HG02852 (cell line): ENCODE results near the gene CNNM4.

ENCODE experiments used
- ATAC-seq: cut with Tn5 transposase; IDR thresholded peaks from one replicate; pipeline ENCODE4 v1.9.1; 2021; ENCODE audit warnings: mild to moderate bottlenecking, moderate library complexity; ENCODE audit not compliant: unreplicated experiment

Gene CNNM4

GRCh38 chr2:96828874-96829273 is 68.2 kb downstream of the CNNM4 start:
- no peak for ATAC-seq

DNA sequence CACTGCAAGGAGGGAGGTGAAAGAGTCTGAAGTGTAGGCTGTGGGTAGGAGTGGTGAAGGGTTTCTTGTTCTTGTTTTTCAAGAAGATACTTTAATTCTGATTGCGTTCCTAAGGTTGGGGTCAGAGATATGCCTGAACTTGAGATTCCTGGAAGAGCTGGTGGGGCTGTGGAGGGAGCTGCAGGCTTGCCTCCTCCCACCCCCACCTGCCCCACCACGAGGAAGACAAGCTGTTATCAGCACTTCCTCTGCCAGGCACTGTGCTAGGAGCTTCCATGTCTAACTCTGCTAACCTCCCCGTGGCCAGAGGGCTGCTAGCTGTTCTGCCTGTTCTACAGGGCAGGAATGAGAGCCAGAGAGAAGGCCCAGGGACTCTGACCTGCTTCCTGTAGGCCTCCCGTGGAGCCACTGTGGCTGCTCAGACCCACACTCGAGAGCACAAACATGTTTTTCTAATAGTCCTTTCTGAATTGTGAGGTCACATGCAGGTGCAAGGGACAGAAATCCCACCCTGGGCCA is 69.4 kb downstream of the CNNM4 start:
- ATAC-seq: no peak

DNA sequence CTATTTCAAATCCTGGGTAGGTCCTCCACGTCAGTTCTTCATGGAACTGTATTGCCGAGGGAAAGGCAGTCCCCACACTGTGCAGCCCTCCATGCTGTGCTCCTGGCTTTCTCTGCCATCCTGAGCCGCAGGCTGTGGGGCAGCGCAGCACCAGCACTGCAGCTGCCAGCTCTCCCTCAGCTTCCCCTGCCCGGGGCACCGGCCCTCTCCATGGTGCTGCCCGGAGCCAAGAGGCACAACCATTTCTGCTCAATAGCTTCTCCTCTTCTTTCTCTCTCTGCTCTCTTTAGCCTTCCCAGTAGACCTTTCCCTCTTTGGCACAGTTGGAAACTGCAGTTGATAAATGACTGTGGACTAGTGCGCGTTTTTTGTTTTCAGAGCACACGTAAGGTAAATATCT is 71.0 kb downstream of the CNNM4 start:
- no peak for ATAC-seq

DNA sequence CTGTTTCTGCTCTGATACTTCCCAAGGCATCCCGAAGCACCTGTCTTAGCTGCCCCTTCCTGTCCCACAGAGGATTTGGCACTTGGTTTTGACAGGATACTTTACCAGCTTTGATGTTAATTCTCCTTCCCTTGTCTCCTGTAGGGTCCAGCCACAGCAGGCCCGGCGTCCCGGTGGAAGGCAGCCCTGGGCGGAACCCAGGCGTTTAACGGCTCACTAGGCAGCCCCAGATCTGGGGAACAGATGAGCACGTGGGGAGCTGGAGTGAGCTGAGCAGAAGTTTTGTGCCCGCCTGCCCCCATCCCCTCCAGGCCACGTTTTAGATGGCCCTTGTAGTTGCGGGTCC is 71.7 kb downstream of the CNNM4 start:
- ATAC-seq: no peak

GRCh38 chr2:96832754-96833507 is 72.2 kb downstream of the CNNM4 start:
- no peak for ATAC-seq

DNA sequence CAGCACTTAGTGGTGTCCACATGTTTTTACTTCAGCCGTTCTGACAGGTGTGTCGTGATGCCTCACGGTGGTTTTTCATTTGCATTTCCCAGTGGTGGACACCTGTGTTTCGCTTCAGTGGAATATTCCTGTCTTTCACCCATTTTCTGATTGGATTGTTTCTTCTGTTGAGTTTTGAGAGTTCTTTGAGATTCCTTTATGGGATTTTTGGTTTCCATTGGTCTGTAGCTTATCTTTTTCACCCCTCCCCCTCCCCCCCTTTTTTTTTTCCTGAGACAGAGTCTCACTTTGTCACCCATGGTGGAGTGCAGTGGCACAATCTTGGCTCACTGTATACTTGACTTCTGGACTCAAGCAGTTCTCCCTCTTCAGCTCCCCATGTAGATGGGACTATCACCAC is 75.1 kb downstream of the CNNM4 start:
- no peak for ATAC-seq

DNA sequence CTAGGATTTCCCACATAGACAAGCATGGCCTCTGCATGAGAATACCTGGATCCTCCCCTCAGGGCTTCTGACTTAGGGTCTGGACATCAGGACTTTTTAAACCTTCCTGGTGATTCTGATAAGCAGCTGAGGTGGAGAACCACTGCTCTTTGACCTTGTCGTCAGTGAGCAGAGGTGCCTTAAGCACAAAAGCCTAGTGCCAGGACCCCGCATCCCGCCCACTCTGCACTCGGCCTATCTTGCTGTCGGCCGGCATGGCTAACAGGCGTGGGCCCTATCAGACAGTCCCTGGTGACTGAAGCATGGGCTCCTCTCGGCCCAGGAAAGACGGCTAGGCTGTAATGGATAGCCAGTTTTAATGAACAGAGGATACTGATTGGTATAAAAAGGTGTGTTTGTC is 76.9 kb downstream of the CNNM4 start:
- no peak for ATAC-seq

- ATAC-seq: no peak
Measured at GRCh38 chr2:96838345-96839292, 77.9 kb downstream of the CNNM4 start.

DNA sequence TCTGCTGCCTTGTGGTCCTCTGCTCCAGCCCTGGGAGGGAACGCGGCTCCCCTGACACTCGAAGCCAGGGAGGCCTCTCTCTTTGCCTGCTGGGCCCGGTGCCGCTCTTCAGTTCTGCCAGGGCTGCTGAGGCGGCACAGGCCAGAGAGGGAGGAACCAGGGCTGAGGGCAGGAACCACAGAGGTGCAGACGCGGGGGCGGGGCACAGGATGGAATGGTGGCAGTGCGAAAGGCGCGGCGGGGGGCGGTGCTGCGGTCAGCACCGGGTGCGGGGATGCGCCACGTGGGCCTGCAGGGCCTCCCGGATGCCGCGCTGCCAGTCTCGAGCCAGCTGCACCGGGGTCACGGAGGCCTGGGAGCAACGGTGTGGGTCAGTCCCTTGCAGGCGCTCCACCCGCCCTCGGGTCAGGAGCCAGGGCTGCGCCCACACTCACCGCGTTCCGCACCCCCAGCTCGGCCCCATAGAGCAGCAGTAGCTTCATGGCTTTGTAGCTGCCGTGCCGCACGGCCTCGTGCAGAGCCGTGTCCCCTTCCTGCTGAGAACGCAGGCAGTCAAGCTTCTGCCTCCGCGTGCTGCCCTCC is 78.7 kb downstream of the CNNM4 start:
- ATAC-seq: no peak

DNA sequence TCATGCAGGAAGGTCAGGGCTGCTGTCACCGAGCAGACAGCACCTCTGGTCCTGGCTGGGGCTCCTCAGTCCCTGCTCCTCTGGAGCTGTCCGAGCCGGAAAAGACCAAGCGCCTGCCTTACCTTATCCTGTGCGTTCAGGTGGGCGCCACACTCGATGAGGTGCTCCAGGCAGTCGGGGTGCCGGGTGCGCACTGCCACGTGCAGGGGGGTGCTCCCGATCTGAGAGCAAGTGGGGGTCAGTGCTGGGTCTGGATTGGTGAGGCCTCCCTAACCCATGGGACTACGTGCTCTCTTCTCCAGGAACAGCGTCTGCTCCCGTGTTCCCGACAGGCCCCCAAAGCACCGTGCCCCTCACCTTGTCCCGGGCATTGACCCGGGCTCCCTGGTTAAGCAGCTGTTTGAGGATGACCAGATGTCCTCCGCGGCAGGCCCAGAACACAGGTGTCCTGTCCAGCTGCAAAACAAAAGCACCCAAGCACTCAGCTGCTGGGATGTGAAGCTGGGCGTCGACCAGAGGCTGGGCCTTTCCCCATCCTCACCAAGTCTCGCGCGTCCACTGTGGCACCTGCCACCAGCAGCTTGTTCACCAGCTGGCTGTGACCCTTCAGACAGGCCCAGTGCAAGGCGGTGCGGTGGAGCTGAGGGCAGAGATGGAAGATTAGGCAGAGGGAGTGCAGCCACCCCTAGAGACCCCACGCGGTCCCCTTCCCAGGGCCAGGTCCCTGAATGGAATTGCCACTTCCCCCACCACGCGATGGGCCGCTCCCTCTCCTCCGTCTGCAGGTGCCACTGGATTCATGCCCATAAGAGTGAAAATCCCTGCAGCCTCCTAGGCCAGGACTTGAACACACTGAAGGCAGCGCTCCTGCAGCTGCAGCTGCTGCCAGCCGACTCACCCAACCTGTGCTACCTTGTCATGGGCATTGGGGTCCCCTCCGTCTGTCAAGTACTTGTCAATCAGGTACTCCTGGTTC is 79.5 kb downstream of the CNNM4 start:
- no peak for ATAC-seq

DNA sequence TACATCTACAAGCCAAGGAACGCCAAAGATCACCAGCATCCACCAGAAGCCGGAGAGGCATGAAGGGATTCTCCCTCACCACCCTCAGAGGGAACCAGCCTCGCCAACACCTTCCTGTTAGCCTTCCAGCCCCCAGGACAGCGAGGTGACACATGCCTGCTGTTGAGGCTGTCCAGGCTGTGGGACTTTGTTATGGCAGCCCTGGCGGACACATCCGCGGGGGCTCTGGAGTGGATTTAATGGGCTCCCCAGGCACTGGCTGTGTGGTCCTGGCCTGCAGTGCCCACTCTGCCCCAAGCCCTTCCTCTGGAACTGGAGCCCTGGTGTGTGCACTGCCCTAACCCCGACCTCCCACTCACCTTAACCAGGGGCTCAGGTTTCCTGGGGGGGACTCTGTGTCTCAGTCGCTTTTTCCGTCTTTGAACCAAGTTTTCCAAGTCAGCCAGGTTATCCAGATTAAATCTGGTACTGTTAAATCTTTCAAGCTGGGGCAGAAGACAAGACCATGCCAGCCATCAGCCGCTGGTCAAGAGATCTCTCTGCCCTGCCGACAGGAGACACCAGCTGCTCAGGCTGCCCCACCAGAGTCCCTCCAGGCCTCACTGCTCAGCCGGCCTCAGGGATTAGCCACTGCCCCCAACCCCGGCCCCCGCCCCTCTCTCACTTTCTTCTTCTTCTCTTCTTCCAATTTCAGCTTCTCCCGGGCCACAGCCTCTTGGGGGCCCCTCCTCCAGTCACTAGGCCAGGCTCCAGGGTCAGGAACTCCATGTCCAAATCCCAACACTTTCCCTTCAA is 81.2 kb downstream of the CNNM4 start:
- no peak for ATAC-seq

GRCh38 chr2:96842600-96842999 is 81.9 kb downstream of the CNNM4 start:
- no peak for ATAC-seq

DNA sequence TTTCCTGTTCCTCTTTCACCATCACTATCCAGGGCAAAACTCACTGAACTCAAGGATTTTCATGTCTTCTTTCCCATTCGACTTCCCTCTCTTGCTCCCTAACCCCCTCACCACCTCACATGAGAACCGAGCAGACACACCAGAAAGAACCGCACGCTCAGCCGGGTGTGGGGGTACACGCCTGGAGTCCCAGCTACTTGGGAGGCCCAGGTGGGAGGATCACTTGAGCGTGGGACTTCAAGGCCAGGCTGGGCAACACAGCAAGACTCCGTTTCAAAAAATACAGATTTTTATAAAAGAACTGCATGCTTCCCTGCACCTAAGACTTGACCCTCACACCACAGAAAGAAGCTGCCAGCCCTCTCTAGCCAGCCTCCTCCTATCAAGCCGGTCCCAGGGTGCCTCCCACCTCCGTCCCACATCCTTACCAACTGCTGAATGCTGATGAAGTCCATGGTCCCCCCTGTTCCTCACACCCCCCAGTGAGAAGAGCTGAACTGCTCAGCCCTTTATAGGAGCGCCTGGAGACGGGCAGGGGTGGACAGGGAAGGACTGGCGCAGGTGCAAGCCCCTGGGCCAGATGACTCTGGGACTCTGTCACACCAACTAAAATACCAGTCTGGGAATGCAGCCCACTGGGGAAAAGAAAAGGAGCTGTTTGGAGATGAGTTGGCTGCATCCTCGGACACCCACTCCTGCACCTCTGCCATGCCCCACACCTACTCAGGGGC is 83.0 kb downstream of the CNNM4 start, which contains the start of gene ANKRD23:
Gene ANKRD23 (minus strand): TSS at position 484 of the 731 bp plus-strand sequence. CDS start 29 bp downstream, at position 455.
- no peak for ATAC-seq

DNA sequence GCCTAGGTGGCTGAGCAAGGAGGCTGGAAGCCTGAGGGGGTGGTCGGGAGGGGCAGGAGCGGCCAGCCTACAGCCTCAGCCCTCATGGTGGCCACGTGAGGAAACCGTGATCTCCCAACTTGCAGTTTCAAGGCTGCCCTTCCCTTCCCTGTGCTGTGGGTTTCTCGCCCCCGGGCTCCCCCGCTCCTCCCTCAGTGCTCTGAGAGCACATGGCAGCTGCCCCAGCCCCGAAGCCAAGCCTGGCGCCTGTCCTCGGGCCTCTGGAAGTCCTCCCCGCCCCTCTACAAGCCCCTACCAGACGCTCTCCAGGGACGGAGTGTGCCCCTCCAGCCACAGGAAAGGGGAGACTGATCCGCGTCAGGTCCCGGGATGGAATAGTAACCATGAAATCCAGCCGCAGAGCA is 83.7 kb downstream of the CNNM4 start:
- ATAC-seq: no peak

DNA sequence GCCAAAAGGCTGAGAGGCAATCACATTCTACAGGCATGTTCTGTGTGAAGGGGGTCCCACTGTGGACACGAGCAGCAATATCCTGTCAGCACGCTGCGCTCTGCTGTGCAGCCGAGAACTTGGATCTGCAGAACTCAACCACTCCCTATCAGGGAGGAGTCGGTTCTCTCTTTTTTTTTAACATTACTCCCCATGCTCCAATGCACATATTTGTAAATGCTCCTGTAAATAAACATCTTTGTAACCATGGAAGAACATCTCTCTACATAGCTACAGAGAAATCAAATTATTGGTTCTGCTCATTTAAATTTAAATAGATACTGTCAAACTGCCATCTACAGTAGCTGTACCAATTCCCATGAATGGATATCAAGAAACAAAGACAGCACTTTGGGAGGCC is 86.1 kb downstream of the CNNM4 start:
- no peak for ATAC-seq

GRCh38 chr2:96847586-96847985 is 86.9 kb downstream of the CNNM4 start:
- no peak for ATAC-seq

GRCh38 chr2:96848264-96848663 is 87.6 kb downstream of the CNNM4 start:
- ATAC-seq: no peak

DNA sequence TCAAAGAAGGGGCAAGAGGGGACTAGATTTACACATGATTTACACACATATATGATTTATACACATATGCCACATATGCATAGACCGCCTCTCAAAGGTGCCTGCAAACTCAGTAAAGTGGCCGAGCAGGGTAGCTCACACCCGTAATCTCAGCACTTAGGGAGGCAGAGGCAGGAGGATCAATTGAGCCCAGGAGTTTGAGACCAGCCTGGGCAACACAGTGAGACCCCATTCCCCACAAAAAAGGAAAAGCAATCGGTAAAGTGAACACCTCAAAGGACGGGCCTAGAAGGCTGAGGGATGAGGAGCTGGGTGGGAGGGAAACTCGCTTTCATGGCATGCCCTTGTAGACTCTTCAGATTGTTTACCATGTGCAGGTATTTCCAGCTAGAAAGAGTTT is 92.0 kb downstream of the CNNM4 start:
- ATAC-seq: no peak

DNA sequence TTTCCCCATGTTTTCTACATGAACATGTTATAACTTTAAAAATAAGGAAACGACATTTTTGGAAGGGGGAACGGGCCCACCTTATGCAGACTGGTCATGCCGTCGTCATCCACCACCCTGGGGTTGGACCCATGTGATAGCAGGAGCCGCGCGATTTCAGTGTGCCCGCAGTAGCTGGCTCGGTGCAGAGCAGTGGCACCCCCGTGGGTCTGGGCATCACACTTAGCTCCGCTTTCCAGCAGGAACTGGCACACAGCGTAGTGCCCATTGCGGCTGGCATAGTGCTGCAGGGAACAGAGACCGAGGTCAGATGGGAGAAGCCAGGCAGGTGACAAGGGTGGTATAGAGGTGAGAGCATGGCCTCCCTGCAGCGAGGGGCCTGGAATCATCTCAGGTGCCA is 92.6 kb downstream of the CNNM4 start:
- no peak for ATAC-seq
